ENCODE data around the gene SYNGR1.

SYNGR1 gene, protein sequence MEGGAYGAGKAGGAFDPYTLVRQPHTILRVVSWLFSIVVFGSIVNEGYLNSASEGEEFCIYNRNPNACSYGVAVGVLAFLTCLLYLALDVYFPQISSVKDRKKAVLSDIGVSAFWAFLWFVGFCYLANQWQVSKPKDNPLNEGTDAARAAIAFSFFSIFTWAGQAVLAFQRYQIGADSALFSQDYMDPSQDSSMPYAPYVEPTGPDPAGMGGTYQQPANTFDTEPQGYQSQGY

DNA sequence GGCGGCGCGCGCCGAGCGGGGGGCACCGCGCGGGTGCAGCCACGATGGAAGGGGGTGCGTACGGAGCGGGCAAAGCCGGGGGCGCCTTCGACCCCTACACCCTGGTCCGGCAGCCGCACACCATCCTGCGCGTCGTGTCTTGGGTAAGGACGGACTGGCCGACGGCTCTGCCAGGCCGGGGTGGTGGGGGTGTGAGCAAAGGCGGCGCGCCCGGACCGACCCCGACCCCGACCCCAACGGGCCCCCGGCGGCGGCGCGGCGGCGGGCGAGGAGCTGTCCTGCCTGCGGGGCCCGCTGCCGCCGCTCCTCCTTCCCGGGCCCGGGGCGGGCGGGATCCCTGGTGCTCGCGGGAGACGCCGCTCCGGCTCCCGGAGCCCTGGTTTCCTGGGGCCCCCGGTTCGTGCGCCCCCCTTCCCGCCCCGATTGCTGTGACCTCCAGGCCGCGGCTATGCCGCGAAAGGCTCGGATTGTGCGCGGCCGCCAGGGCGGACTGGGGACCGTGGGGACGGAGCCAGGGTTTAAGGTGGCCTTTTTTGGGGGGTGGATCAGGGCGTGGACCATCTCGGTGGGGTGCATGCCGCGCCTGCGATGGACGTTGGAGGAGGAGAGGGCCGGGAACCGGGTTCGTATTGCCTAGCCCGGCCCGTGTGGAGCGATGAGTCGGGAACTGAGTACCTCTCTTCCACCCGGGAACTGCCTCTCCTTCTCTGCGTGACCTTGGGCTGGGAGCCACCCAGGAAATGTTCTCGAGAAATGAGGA lies at the start of gene SYNGR1:
Gene SYNGR1 (plus strand): TSS at position 25 of the 760 bp plus-strand sequence. CDS start 20 bp downstream, at position 45.
- peak; percentile 13 for DNase-seq

DNA sequence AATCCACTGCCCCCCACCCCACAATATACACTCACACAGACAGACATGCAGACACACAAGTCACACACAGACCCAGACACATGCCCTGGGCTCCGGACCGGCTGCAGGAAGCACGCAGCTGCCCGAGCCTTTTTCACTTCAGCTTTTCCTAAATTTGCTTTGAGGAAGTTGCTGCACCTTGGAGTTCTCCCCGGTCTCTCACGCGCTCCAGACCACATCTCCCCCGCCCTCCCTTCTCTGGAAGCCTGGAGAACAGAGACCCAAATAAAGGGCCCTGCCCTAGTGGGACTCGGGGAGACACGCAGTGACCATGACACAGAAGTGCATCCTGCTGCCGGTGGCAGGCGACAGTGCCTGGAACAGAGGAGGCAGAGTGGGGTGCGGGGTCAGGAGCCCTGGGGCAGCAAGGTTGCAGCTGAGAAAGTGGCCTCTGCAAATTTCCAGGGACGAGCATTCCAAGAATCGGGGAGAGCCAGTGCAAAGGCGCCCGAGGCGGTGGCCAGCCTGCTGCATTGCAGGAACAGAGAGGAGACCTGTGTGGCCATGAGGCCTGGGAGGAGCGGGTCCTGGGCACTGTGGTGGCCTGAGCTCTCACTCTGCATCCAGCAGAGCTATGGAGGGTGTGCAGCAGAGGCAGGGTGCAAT lies 49.5 kb upstream of the SYNGR1 start:
- no peak for DNase-seq

DNA sequence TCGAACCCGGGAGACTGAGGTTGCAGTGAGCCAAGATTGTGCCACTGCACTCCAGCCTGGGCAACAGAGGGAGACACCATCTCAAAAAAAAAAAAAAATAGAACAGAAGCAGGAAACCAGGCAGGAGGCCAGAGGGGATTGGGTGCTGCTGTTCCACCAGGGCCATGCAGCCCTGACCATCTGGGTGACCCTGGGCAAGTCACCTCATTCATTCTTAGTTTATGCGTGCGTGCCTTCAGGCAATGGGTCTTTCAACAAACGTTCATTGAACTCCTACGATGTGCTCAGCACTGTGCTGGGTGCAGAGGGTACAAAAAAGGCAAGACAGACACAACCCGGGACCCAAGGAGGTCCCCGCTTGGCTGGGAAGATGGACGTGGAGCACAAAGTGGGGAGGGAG lies 48.7 kb upstream of the SYNGR1 start:
- DNase-seq: no peak

DNA sequence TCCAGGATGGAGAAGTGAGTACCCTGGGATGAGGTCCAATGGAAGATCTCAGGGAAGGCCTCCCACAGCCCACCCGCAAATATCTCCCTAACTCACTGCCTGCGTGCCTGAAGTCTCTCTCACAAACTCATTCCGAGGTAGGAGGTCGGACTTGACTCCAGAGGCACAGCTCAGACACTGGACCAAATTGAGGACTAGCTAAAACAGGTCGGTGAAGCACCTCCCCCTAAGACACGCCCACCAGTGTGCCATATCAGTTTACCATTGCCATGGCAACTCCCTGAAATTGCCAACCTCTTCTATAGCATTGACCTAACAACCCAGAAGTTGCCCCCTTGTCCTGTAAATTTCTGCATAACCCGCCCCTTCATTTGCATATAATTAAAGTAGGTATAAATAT lies 47.9 kb upstream of the SYNGR1 start:
- no peak for DNase-seq

DNA sequence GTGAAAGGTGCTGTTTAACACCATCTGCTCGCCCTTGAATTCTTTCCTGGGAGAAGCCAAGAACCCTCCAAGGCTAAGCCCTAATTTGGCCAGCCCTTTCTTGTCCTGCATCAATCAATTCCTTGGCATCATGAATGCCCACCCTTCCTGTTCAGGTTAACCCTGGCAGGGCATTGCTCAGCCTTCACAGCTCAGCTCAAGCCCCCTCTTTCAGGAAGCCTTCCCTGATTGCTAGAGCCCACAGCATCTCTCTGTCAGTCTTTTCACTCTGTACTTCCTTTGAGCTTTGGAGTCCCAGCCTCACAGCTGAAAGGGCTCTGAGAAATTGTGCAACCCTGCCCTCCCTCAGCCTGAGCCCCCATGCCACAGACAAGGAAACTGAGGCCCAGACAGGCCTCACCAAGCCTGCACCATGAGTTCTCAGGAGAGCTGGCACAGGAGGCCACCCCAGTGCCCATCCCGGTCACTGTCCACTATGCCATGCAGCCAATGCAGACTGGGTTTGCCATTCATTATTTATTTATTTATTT lies 47.3 kb upstream of the SYNGR1 start:
- DNase-seq: no peak

DNA sequence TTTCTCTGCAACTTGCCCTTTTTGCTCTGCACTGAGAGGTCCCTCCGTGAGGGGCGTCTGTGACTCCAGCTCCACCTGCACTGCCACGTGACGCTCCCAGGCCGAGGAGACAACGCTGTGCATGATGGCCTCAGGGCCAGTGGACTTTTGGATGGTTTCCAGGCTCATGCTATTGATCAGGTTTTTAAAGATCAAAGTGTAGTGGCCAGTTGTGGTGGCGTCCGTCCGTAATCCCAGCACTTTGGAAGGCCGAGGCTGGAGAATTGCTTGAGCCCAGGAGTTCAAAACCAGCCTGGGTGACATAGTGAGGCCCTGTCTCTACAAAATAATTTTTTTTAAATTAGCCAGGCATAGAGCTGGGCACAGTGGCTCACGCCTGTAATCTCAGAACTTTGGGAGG lies 46.4 kb upstream of the SYNGR1 start:
- no peak for DNase-seq

DNA sequence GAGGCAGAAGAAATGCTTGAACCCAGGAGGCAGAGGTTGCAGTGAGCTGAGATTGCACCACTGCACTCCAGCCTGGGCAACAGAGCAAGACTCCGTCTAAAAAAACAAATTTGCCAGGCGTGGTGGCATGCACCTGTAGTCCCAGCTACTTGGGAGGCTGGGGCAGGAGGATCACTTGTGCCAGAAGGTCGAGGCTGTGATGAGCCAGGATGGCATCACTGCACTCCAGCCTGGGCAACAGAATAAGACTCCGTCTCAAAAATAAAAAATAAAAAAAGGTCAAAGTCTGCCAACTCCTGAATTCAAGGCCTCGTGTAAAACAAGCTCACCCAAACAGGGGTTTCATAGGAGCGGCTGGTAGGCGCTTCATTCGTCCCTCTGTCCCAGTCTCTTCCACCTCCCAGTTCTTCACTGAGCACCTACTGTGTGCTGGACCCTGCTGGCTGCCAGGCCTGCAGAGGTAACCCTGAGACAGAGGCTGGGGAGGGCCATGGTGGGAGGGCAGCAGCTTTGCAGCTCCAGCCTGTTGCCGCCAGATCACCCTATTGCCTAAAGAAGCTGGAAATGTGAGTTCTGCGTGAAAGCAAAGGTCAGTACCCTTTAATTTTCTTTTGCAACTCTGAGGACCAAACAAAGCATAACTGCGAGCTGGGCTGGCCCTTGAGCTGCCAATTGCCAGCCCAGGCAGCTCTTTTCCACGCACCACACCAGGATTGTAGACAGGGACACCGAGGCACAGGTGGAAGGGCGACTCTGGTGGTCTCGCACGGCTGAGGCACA lies 45.7 kb upstream of the SYNGR1 start:
- no peak for DNase-seq

DNA sequence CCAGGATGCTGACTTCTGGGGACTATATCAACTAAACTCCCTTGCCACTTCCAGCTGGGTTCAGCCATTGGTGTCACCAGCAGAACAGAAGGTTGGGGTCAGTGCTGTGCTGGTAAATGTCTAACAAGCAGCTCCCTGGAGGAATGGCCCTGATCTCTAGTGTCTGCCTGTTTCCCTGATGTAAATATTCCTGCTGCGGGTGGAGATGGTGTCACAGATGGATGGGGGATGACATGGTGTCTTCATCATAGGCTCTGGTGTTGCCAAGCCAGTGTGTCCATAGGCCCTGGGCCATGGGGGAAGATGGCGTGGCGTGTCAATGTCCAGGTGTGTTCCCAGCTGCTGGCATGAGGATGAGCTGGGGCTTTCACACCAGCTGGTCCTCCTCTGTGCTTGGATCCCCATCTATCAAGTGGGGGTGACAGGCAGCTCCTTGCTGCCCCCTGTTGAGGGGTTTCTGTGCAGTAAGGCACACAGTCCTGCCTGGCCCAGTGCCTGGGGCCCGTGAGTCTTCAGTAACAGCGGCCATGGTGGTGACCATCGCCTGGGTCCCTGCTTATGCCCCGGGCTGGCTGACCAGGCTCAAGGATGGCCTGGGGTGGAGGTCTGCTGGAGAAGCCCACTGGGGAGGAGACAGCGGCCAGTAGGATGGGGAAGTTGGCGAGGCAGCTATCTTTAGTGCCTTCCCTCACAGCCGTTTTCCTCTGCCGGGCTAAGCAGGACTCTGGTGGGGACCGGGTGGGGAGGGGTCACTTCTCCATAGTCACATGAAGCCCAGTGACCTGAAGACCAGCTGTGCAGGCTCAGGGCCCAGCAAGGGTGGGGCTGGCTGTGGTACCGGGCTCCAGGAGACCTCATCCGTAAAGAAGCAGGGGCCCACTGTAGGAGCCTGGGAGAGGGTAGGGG lies 43.1 kb upstream of the SYNGR1 start:
- DNase-seq: peak; percentile 77

DNA sequence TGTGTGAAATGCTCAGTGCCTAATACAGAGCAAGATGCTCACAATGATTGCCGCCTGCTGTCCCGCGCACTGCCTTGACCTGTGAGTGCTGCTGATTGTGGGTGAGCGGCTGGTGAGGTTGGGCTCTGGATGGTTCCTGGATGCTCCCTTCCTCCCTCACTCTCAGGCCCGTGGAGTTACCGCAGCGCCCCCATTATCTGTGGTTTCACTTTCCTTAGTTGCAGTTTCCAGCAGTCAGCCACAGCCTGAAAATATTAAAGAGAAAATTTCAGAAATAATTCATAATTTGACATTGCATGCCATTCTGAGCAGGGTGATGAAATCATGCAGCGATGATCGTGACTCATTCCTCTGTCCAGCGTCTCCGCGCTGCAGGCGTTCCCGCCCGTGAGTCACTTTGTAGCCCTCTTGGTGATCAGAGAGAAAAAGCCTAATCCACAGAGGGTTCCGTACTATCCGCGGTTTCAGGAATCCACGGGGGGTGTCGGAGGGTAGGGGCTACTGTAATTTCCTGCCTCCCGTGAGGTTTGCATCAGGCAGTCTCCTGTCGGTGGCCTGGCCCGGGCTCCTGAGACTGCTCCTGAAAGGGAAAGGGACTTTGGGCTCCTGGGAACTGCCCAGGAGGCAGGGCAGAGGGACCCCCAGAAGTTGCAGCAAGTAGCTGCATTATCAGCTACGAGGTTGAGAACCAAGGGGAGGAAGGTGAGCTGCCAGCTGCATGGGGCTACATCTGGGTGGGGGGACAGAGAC lies 41.0 kb upstream of the SYNGR1 start:
- DNase-seq: no peak

DNA sequence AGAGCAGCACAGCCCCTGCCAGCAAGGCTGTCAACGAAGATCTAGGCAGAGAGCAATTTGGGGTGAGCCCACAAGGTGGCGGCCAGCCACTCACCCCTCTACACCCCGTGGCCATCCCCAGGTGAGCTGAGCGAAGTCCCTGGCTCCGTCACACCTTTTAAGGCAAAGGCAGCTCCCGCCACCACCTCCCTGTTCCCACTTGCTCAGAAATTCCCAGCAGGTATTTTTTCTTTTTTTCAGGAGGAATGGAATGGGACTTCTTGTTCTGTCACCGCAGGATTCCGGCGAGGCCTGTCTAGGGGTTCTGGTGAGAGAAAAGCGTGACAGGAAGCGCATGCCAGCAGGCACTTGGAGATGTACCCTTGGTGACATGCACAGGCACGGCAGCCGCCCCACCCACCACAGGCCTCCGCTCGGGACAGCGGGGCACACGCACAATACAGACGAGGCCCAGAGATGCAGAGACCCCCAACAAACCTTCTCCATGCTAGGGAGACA lies 40.4 kb upstream of the SYNGR1 start:
- no peak for DNase-seq

DNA sequence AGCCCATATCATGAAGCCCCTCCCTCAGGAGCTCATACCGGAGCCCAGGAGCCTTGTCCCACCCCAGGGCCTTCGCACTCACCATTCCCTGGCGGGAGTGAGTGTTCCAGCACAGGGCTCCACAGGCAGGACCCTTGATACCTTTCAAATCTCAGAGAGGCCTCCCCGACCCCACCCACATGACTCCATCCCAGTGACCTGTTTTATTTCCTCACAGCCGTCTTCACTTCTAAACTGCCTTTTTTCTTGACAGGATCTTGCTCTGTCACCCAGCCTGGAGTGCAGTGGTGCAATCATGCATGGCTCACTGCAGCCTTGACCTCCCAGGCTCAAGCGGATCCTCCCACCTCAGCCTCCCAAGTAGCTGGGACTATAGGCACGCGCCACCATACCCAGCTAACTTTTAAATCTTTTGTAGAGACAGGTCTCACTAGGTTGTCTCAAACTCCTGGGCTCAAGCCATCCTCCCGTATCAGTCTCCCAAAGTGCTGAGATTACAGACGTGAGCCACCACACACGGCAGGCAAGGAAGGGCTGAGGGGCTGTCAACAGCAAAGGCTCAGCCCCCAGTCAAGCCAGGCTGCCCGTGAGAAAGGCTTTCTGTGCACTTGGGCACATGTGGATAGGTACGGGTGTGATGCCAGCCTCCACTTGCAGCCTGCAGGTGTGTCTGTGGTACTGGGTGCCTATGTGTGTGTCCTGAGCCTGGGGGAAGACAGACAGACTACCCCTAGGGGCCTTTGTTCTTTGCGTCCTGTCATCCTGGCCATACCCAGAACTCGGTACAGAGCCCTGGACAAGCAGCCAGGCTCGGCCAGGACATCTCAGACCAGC lies 39.7 kb upstream of the SYNGR1 start:
- DNase-seq: no peak

DNA sequence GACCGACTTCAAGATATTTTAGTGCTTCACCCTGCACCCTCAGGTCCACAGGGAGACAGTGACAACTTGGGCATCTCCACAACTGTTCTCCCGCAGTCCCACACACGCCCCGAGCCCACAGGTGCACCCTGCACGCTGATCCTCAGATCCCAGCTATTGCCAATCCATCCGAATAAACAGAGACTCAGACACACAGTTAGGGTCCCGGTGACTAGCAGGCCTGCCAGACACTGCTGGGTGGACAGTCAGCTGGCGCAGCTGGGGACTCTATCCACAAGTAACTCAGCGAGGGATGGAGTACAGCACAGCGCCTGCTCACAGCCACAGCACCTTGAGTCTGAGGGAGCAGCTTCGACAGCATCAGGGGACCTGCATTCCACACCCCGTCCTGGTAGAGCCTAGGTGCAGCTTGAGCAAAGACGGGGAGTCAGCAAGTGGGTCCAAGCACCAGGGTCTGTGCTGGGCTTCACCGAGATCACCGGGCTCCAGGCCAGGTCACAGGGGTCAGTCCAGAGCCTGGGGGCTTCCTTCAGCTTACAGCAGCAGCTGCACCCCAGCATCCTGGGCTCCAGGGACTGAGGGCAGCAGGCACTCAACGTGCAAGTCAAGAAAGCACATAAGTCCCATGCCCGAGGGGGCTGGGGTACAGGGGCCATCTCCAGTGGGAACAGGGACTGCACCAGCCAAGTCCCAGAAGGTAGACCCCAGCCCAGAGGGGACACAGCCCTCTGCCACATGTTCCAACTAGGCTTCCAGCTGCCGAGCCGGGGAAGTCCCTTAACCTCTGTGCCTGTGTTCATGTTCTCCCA lies 38.0 kb upstream of the SYNGR1 start:
- DNase-seq: no peak

DNA sequence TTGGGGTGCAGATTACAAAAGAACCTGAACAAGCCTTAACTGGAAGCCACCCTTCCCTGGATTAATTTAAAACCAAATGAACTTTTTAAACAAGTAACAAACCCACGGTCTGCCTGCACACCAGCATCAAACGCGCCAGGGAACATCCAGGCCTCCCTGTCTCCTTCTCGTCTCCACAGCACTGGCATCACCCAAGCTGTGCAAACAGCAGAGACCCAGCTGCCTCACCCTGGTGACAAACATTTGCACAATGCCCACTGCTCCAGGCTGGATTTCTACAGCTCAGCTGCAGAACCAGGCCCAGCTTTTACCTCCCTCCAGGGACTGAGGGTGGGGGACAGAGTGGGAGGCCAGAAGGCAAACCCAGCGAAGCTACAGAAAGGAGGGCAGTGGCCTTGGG lies 37.4 kb upstream of the SYNGR1 start:
- no peak for DNase-seq

DNA sequence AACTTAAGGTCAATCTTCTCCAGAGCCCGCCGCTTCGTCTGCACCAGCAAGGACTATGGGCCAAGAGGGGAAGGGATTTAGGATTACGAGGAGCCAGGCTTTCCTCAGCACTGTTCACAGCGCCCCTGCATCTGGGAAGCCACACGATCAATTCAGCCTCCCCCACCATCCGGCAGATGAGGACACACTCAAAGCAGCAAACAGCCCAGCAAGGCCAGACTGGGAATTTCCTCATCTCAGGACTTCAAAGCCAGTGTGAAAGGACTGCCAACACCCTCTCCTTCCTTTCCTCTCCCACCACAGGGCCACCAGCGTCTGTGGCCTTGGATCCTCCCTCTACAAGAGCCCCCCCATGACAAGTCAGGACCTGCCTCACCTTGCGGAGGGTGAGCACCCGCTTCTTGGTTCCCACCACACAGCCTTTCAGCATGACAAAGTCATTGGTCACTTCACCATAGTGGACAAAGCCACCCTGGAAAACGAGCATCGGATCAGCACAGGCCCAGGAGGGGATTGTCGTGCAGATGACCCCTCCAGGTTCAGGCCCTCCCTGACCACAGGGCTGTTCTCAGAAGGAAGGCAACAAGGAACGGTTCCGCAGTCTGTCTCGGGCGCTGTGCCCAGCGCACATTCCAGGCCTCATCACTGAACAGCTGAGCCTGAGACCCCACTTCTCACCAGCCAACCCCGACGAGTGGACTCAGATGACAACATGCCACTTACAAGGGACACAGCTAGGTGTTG lies 36.4 kb upstream of the SYNGR1 start:
- no peak for DNase-seq

DNA sequence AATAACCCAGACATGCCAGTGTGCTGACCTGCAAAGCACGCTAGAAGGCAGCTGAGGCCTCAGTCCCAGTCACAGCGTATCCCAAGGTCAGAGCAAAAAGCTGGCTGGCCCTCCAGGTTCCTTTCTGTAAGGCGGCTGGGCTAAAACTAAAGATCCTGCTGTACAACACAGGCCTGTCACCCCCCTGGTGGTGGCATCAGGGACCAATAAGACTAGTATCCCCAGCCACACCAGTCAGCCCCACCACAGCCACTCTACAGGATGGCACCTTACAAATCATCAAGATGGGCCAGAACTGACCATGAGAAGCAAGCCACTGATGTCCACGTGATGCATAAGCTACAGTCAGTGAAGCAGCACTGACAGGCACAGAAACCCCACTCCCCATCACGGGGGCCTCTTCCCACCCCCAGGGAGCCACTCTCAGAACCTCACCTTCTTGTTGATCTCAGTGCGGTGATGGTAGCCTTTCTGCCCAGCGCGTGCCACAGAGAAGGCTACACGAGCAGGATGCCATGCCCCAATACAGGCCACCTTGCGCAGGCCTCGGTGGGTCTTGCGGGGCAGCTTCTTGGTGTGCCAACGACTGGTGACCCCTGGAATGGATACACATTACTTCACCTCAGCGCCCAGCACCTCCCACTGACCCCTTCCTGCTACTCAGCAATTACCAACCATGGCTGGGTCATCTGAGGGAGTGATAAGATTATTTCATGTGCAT lies 35.4 kb upstream of the SYNGR1 start:
- no peak for DNase-seq

DNA sequence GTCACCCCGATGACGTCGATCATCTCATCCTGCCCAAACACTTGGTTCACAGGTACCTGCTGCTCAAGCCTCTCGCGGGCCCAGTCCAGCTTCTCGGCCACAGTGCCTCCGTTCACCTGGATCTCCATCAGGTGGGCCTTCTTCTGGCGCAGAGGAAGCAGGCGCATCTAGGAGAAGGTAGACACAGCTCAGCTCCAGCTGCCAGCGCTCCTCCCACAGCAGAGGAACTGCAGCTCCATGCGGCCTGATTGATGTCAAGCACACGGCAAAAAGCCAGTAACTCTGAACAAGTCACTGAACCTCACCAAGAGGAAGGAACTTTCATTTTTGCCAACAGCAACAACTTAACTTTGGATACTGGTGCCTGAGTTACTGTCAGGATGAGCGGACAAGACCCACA lies 34.4 kb upstream of the SYNGR1 start:
- DNase-seq: no peak

DNA sequence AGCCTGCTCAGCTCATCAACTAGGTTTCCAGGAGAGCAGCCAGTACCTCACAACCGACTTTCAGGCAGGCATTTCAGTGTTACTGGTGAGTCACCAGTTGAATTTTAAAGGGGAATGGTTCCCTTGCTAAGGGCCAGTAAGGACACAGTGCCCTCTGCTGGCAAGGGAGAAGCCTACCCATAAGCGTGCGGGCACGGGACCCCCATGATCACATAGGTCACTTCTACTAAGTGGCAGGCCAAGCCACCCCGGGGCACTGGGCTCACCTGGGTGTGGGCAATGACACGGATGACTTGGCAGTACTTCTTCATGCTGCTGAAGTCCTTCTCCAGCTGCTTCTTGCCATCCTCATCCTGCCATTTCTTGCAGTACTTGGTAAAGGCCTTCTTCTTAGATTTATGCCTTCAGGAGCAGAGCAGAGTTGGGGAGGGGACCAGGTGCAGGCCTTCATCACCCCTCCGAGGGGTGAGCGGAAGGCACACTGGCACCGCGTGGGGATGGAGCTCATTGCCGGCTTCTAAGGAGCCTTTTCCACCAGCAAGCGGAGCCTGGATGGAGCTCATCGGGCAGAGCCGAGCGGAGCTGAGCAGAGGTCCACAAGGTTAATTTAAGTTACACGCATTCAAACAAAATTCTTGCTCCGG lies 33.2 kb upstream of the SYNGR1 start:
- DNase-seq: peak; percentile 83

Measured in CD4-positive, alpha-beta T cell treated with Interleukin-17A for 4 hours (primary cell).